Activated T-cell treated with anti-CD3 and anti-CD28 coated beads for 24 hours (primary cell): Measurements from ENCODE around the gene CHD6.

ENCODE experiments used
- DNase-seq: peaks from one replicate; pipeline ENCODE4 v3.0.0-alpha.2; 2020; ENCODE audit warnings: low read depth

The CHD6 gene

GRCh38 chr20:41469868-41470267, 148.3 kb downstream of the CHD6 start:
- no peak for DNase-seq

GRCh38 chr20:41468994-41469600, 149.1 kb downstream of the CHD6 start:
- DNase-seq = no peak

- DNase-seq = no peak
These were observed 150.5 kb downstream of the CHD6 start for GRCh38 chr20:41467690-41468089.

- DNase-seq = no peak
These were observed 151.0 kb downstream of the CHD6 start for GRCh38 chr20:41467220-41467619.

- no peak for DNase-seq
These were observed 154.6 kb downstream of the CHD6 start for GRCh38 chr20:41463567-41463966.

GRCh38 chr20:41462372-41463161, 155.6 kb downstream of the CHD6 start:
- no peak for DNase-seq

GRCh38 chr20:41458761-41459160, 159.4 kb downstream of the CHD6 start:
- no peak for DNase-seq

GRCh38 chr20:41457173-41457857, 160.9 kb downstream of the CHD6 start:
- no peak for DNase-seq

GRCh38 chr20:41456351-41456750, 161.8 kb downstream of the CHD6 start:
- DNase-seq = no peak

GRCh38 chr20:41454250-41454649, 163.9 kb downstream of the CHD6 start:
- DNase-seq = no peak

GRCh38 chr20:41453010-41453950, 164.9 kb downstream of the CHD6 start:
- DNase-seq = no peak

GRCh38 chr20:41452226-41452625, 166.0 kb downstream of the CHD6 start:
- no peak for DNase-seq

GRCh38 chr20:41447006-41447405, 171.2 kb downstream of the CHD6 start:
- no peak for DNase-seq

- no peak for DNase-seq
These were observed 171.7 kb downstream of the CHD6 start for GRCh38 chr20:41446456-41446855.

GRCh38 chr20:41444821-41445220, 173.4 kb downstream of the CHD6 start:
- DNase-seq = no peak

GRCh38 chr20:41443691-41444090, 174.5 kb downstream of the CHD6 start:
- DNase-seq = no peak

GRCh38 chr20:41440882-41441281, 177.3 kb downstream of the CHD6 start:
- no peak for DNase-seq

- no peak for DNase-seq
These were observed 180.3 kb downstream of the CHD6 start for GRCh38 chr20:41437836-41438235.

GRCh38 chr20:41436679-41437078, 181.5 kb downstream of the CHD6 start:
- no peak for DNase-seq

GRCh38 chr20:41433203-41433602, 185.0 kb downstream of the CHD6 start:
- DNase-seq = no peak

GRCh38 chr20:41432746-41433145, 185.4 kb downstream of the CHD6 start:
- DNase-seq = no peak

- peak; percentile 25 for DNase-seq
These were observed 189.9 kb downstream of the CHD6 start for GRCh38 chr20:41428285-41428684.
